Sigmoid colon (tissue), 4 donors: Measurements from ENCODE around the gene NOVA2.

Source experiments
- CTCF ChIP-seq, 4 experiments: fragments of 450-650 bp in 3 of 4; fragments of 200-600 bp in 1 of 4; IDR thresholded peaks; one replicate each; pipeline ENCODE4 v1.5.1; 2016 to 2019; ENCODE audit warnings: antibody characterized with exemption in 4 of 4, mild to moderate bottlenecking in 3 of 4, moderate library complexity in 2 of 4
- EP300 ChIP-seq, 4 donors: sonication (generic); formaldehyde crosslinking; IDR thresholded peaks; one replicate each; pipeline ENCODE4 v1.6.1; 2017; ENCODE audit warnings: antibody characterized with exemption in 4 of 4

- no peak for TF ChIP-seq EP300 (IDR thresholded peaks at IDR 0.05)
- no peak for TF ChIP-seq CTCF (IDR thresholded peaks at IDR 0.05)
These were observed 72.2 kb downstream of the NOVA2 start for GRCh38 chr19:45901432-45901911.
